LNCaP clone FGC (cell line): ENCODE data around the gene MAP3K3.

ENCODE experiments used
- DNase-seq: peaks from one replicate; pipeline ENCODE4 v3.0.0-alpha.2; 2011; ENCODE audit warnings: low read depth
- H3K4me3 ChIP-seq: 2 replicates; pipeline ENCODE4 v1.5.1; 2011; ENCODE audit warnings: mild to moderate bottlenecking, low read depth, low read length, control low read depth
- CTCF ChIP-seq: IDR thresholded peaks from 2 replicates; pipeline ENCODE4 v1.5.1; 2012; ENCODE audit warnings: mild to moderate bottlenecking; ENCODE audit not compliant: control insufficient read depth, insufficient read depth; ENCODE audit errors: extremely low read depth

The MAP3K3 gene

DNA sequence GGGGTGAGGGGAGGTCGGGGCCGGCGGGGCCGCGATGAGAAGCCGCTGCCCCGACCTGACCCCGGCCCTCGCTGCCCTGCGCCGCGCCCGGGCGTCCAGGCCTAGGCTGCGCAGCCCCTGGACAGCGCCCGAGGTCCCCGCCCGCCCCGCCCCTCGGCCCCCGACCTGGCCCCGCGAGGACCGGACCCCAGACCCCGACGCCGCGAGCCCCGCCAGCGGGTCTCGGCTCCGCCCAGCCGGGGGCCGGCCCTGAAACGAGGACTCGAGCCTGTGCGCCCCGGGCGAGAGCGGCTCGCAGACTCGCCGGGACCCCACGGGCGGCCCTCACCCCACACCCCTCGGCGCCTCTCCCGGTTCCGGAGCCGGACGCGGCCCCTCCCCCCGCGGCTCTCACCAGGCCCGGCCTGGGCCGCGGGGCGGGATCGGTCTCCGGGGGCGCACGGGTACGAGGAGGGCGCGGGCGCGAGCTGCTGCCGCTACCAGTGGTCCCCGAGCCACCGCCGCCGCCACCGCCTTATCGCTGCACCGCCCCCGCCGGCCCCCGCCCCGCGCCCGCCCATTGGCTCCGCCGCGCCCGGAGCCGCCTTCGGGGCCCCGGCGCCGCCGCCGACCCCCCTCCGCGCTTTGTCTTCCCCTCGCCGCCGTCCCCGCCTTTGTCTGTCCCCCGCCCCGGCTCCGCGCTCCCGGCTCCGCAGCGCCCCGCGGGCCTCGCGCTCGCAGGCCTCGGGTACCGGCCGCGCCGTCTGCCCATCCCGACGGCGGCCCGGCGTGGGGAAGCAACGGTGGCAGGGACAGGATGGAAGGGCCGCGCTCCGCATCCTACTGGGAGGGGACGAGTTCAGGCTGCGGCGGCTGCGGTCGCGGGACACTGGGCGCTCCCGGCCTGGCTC lies 77.7 kb downstream of the MAP3K3 start, which contains the start of gene LIMD2:
Gene LIMD2 (minus strand): TSS at position 488 of the 890 bp plus-strand sequence. CDS start 827 bp downstream, outside the sequence.
- no peak for DNase-seq
- peak within 1 kb of the TSS; percentile 32 for H3K4me3 ChIP-seq
- 0 out of 2 replicates have a peak, but pooled peaks have one; percentile 6 for TF ChIP-seq CTCF

- H3K4me3 ChIP-seq = no peak overlapping the region
- no peak for TF ChIP-seq CTCF
- DNase-seq = no peak
Measured at GRCh38 chr17:63700528-63701455, 78.6 kb downstream of the MAP3K3 start.

DNA sequence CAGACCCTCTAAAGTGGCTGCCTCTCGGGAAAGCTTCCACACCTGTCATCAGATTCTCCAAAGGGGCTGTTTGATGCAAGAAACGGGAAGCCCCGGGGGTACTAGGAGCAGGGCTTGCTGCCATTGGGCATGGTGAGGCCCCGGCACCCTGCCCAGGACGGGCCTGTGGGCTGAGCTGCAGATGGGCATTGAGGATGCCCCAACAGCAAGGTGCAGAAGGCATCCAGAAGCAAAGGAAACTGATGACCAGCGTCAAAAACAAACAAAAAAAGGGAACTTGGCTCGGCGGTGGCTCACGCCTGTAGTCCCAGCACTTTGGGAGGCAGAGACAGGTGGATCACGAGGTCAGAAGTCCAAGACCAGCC lies 79.2 kb downstream of the MAP3K3 start:
- no peak for DNase-seq
- H3K4me3 ChIP-seq = no peak overlapping the region
- no peak for TF ChIP-seq CTCF

DNA sequence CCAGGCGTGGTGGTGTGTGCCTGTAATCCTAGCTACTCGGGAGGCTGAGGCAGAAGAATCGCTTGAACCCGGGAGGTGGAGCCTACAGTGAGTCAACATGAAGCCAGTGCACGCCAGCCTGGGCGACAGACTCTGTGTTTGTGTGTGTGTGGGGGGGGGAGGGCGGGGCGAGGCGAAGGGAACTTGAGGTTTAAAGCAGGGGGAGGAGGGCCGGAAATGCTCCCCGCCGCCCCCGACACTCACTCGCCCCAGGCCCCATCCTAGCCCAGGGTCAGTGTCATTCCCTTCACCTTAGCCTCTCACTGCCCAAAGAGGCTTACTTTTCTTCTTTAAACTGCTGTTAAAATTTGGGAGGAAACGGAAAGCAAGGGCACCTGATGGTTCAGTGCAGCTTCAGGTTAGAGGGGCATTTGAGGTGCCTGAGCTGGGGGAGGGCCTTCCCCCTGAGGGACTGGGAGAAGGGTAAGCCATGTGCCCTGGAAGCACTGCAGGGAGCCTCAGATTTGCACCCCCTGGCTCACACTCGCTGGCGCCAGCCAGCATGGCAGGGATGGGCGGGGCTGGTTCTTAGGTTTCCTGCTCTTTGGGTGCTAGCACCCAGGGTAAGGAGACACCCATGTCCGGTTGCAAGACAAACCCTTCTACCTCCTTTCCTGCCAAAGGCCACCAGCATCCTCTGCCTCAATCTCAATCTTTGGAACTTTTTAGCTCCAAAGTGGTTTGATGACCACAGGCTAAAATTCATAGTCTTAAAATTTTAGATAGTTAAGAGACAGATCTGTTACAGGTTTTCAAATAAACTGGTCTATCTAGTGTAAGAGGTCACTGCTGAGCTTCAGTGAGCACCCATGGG lies 79.9 kb downstream of the MAP3K3 start:
- TF ChIP-seq CTCF = no peak
- H3K4me3 ChIP-seq = no peak overlapping the region
- no peak for DNase-seq

DNA sequence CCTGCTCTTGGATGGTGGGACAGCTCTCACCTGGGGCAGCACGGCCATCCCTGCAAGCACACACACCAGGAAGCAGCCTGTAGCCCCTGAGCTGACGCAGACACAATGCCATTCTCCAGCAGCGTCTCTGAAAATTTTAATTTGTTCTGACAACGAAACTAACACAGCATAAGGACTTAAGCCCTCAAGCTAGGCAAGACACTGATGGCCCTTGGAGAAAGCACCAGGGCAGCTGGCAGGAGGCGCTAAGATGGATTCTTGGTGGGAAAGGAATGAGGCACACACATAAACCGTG lies 80.5 kb downstream of the MAP3K3 start:
- no peak overlapping the region for H3K4me3 ChIP-seq
- TF ChIP-seq CTCF = no peak
- DNase-seq = no peak

- H3K4me3 ChIP-seq = no peak overlapping the region
- no peak for DNase-seq
- no peak for TF ChIP-seq CTCF
Measured at GRCh38 chr17:63703029-63703428, 80.8 kb downstream of the MAP3K3 start.
